GM19023 (cell line): ENCODE data around the gene COL13A1.

Source experiments
- ATAC-seq: cut with Tn5 transposase; IDR thresholded peaks from one replicate; pipeline ENCODE4 v1.9.1; 2021; ENCODE audit warnings: mild to moderate bottlenecking, moderate library complexity; ENCODE audit not compliant: unreplicated experiment

COL13A1 gene

DNA sequence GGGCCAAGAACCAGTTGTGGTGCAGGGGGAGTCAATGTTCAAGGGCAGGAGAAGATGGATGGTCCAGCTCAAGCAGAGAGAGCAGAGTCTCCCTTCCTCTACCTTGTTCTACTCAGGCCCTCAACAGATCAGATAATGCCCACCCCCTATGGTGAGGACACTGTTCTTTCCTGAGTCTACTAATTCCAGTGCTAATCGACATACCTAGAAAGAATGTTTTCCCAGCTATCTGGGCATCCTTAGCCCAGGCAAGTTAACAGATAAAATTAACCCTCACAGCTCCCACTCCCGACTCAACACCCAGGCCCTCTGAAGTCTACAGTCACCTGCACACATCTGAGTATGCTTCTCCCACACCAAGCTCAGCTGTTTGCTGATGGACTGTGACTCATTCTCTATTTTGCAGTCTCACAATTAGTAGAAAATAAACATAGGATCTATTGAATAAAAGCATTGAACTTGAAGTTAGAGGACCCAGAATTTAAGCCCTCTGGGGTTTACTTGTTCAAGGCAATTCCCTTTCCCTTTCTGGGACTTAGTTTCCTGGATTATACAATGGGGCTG is 17.1 kb downstream of the COL13A1 start:
- ATAC-seq = no peak

DNA sequence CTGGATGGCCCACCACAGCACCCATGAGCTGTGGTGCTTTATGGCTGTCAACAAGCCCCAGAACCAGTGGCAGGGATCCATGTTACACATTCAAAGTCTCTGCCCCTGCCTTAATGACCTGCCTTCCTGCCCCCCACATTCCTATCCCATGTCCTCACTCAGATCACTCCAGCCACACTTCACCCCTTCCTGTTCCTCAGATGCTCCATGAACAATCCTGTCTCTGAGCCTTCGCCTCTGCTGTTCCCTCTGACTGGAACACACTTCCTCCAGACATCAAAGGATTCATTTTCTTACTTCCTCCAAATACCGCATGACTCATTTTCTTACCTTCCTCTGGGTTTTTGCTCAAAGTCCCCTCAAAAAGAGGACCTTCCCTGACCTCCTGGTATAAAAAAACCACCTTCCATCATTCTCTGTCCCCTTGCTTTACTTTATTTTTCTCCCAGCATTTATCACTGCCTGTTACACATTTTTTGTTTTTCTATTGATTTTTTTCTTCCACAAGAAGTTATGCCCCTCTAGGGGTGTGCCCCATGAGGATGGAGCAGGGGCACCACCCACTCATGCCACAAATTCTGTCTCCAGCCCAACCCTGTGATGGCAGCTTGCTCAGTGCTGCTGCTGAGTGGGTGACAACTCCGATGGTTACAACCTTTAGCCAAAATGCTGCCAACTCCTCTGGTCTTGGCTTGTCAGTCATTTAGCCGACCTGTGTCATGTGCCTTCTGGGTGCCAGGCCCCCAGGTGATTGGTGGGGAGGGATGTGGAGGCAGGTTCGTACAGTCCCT is 18.2 kb downstream of the COL13A1 start:
- ATAC-seq = no peak

DNA sequence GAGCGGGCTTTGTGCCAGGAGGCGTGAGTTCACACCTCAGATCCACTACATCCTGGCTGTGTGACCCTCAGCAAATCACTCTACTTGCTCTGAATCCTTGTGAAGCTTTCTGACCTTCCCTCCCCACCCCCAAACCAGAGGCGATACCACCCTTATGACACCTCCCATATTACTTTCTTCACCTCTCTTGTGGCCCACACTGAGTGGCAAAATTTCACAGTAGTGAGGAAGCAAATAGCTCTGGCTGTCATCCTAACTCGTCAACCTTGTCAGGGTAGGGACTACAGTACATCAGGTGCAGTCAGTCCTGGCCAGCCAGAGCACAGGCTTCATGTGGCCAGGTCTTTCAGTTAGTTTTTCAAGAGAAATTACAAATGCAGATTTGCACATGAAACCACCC is 19.1 kb downstream of the COL13A1 start:
- no peak for ATAC-seq

DNA sequence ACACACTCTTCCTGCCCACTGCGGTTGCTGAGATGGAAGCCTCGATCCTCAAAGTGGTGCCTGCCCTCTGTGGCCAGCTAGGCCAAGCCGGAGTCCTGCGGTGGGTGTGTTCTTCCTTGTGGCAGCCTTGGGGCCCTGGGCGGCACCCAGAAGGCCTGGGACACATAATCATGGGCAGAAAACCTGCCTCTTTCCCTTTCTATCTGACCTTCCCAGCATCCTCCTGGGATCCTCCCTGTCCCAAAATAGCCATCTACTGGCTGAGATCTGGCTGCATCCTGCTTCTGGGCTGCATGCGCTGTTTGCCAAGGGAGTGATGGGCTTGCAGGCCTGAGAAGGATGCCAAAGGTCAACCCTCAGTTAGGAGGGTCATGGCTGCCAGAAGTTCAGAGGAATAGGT is 23.9 kb downstream of the COL13A1 start:
- no peak for ATAC-seq

DNA sequence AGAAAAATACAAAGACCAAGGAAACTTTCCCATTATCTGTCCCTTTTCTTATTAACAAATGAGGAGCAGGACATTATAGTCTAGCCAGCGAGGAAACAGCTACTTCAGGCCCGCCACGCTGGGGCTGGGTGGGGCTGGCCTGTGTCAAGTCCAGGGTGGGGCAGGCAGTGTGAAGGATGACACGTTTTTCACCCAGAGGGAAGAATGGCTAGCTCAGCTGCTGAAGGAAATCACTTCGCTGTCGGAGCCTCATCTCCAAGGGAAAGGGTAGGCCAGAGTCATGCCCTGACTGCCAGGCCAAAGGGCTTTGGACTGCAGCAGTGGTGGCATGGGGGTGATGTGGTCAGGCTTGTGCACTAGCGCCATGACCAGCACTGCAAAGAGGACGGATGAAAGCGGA is 24.4 kb downstream of the COL13A1 start:
- no peak for ATAC-seq

DNA sequence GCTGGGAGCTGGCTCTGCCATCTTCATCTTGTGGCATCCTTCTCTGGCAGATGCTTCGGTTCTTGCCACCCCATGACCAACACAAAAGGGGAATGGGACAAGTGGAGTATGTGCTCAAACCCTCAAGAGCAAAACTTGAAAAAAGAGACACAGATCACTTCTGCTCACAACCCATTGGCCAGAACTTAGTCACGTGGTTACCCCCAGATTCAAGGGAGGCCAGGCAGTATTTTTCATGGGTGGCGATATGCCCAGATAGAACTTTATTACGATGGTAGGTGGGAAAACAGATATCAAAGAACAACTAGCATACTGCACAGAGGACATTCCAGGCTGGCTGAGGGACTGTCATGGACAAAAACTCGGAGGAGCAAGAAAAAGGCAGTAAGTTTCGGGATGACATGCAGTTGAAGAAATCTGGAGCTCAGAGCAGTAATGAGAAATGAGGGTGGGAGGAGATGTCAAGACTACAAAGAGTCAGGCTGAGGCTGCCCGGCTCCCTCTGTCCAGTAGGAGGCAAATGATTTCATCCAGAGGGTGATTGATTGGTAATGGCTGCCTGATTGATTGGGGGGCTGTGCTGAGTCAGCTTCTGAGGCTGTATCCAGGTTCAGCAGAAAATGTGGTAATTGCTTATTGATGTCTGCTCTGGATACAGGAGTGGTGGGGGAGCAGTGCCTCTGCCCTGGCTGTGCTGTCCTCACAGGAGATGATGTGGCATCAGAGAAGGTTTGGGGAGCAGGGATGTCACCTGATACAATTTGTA is 25.3 kb downstream of the COL13A1 start:
- no peak for ATAC-seq

DNA sequence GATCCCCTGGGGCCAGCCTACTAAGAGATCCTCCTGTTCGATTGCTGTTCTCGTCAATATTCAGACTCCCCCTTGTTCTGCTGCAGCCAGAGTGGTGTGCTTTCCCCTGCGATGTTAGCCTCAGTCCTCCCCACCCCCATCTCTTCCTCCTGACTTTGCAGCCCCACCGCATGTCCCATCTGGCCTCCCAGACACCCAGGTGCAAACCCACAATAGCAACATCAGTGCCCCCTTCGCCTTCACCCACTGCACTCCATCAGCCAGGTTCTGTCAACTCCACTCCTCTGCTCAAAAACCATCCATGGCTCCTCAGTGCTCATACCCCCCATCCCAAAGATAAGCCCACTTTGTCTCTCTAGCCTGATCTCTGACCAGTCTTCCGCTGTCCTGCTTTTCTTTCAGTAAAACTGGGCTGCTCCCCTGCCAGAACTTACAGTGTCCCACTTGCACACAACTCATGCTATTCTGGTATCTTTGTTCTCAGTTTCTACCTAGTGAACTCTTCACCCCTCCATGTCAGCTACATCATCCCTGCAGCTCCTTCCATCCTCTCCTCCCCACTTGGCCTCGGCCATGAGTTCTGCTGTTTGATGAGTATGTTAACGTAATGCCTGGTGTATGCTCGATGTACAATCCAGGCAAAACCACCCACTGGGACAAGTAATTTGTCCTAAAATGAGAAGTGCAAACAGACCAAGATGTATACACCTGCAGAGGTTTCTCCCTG is 26.6 kb downstream of the COL13A1 start:
- no peak for ATAC-seq

DNA sequence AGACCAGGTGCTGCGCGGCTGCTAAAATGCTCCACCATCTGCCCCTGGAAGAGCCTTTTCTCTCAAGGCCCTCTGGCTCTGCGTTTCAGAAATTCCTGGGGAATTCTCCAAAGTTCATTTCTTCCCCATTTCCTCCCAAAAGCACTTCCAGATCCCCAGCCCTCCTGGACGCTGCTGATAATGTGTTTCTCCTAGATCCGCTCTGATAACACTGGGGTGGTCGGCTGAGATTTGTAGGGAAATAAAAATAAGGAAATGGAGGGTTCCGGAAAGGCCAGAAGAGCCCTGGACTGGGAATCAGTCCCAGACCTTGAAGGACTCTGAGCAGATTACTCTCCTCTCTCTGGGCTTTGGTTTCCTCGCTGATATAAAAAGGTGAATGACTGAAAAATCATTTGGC is 28.1 kb downstream of the COL13A1 start:
- ATAC-seq = no peak

DNA sequence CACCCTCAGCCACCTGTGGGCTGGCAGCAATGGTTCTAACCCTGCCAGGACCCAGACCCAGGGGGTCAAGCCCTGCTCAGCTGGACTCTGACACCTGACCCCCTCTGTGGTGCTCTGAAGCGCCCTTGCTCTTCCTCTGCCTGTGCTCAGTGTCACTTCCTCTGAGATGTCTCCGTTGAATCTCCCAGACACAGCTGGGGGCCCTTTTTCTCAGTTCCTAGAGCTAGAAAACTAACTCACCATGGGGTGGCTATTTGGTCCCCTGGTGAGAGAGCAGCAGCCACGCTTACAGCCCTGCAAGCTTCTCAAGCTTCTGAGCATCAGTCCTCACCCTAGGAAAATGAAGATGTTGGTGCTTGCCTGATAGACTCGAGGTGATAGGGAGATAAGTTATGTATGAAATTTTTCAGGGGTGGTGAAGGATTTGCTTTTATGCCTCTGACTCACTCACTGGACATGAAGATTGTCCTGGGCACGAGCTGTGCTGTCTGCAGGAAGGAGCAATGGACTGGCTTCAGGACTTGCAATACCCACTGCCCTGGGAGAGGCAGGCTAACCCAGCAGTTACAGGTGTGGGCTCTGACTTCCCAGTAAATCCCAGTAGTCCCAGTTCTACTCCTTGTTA is 29.6 kb downstream of the COL13A1 start:
- no peak for ATAC-seq

DNA sequence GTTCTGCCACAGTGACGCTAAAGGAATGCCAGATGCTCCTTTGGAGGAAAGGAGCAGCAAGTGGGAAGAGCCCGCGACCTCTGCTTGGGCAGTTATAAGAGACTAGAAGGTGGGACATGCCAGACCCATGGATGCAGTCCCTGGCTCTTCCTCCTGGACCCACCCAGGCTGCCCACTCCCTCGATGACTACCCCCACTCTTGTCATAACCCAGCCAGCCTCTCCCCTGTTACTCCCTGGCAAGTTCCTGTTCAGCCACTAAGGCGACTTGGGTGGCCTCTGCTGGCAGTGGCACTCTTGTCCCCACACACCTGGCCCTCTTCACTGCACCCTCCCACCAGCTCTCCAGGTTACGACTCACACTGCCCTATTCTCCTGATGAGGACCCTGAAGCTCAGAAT is 33.5 kb downstream of the COL13A1 start:
- ATAC-seq = no peak

DNA sequence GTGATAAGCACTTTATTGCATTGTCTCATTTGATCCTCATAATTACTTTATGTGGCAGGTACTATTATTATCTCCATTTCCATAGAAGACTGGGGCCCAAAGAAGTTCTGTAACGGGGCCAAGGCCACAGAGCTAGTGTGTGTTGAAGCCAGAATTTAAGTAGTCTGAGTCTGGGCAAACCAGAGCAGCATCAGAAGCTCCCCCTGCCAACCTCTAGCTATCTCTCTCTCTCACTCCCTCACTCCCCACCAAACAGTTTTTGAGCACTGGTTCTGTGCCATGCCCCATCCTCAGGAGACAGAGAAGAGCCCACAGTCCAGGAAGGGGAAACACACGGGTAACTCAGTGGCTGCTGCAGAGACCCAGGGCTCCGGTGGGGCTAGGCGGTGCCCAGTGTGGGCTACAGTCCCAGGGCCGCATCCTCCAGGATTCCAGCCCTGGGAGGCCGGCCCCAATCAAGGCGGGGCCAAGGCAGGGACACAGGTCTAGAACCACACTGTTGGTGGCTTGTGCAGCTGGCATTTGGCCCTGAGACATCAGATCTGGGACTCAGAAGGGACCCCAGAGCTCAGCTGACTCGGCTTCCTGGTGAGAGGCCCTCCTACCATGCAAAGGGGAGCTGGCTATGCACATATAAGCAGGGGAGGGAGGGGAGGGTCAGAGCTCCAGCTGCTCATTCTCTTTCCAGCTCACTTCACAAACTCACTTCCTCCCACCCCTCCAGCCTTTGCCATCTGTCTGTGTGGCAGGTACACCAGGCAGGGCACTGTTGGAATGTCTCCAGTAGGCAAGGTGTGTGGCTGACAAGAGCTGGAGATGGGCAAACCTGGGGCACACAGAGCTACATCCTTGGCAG is 34.4 kb downstream of the COL13A1 start:
- no peak for ATAC-seq

DNA sequence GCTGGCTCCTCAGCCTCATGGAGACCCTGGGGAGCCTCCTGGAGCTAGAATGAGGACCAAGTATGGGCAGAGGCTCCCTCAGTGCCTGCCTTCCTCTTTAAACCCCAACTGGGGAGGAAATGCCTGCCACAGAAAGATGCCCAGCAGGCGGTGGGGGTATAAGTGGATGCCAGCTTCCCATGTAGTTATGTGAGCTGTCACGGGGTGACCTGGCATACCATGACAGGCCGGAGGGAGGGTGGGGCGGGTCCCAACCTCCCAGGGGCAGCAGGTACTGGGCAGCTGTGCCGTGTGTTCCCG is 35.0 kb downstream of the COL13A1 start:
- ATAC-seq = no peak

DNA sequence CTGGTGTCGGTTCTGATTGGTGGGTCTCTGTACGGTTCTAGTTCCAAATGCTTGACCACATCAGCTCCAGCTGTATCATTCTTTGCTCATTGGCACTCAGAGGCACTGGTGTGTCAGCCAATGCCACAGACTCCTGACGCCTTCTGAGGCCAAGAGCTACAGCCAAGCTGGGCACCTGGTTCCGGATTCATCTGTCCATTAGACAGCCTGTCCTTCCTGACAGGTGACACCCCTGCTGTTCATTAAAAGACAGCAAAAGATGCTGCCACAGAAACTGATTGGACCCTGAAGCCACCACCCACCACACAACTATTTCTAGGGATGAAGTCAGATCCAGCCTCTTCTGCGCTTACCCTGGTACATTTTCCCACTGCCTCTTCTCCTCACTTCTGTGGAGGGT is 35.6 kb downstream of the COL13A1 start:
- no peak for ATAC-seq

DNA sequence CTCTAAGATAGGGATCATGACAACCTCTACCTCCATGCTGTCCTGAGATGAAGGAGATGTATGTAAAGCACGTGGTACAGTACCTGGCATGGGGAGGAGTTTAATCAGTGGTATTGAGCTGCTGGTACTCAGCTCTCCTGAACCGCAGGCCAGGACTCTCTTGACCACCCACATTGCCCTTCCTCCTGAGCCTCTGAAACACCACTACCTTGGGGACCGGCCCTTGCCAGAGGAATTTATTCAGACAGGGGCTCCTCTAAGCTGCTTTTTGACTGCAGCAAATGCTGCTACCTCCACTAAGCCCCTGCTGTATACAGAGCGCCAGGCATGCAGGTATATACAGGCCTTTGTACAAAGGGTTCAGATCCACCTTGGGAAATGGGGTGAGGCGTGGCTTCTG is 36.7 kb downstream of the COL13A1 start:
- ATAC-seq = no peak

DNA sequence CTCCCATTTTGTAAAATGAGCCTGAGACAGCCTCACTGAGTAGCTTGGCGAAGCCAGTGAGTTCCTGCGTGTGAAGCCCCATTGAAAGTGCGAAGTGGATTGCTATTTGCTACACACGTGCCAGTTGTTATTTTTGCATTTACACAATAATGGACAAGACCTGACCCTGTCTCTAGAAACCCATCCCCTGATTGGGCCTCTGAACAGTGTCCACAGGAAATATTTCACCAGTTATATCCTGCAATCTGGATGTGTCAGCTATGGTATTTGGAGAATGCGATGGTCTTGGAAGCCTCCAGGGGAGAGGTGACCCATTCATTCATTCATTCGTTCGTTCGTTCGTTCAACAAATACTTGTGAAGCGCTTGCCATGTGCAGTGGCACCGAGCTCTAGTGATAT is 37.1 kb downstream of the COL13A1 start:
- no peak for ATAC-seq

DNA sequence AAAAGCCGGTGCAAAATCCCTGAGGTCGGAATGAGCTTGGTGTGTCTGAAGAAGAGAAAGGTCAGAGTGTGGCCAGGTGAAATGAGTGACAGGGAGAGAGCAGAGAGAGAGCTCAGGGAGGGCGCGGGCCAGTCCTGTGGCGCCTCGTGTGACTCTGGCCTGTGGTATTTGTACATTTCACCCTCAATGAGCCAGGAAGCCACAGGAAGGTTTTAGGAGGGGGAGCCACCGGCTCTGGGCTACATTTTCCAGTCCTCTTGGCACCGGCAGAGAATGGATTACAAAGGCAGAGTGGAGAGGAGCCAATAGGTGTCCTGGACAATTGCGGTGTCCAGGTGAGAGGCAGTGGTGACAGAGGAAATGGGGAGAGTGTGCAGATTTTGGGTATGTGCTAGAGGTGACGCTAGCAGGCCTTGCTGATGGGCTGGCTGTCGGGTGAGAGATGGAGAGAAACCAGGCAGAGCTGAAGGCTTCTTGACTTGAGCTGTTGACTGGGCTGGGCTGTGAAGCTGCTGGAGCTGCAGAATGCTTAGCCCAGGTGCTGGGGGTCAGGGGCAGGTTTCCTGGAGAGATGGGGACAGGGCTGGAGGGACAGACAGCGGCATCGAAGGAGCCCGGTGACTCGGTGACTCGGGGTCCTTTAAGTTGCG is 38.1 kb downstream of the COL13A1 start:
- ATAC-seq = no peak

DNA sequence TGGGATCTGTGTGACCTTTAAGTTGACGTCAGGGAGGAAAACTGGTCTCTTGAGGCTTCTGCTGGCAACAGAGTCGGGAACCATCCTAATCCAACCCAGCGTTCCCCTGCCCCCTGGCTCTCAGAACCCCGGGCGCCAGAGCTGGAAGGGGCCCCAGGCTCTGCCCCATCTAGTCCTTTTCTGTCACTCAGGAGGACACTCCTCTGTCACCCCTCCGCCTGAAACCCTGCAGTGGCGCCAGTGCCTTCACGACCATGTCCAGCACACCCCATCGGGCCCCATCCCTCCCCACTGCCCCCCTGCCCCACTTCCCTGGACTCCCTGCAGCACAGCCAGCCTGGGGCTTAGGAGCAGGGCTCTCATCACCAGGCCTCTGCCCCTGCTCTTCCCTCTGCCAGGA is 39.1 kb downstream of the COL13A1 start:
- ATAC-seq = no peak

DNA sequence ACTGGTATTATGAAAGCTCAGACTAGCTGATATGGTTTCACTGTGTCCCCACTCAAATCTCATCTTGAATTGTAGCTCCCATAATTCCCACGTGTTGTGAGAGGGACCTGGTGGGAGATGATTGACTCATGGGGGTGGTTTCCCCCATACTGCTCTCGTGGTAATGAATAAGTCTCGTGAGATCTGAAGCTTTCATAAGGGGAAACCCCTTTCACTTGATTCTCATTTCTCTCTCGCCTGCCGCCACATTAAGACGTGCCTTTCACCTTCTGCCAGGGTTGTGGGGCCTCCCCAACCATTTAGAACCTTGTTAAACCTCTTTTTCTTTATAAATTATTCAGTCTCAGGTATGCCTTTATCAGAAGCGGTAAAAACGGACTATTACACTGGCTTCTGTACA is 40.3 kb downstream of the COL13A1 start:
- no peak for ATAC-seq

DNA sequence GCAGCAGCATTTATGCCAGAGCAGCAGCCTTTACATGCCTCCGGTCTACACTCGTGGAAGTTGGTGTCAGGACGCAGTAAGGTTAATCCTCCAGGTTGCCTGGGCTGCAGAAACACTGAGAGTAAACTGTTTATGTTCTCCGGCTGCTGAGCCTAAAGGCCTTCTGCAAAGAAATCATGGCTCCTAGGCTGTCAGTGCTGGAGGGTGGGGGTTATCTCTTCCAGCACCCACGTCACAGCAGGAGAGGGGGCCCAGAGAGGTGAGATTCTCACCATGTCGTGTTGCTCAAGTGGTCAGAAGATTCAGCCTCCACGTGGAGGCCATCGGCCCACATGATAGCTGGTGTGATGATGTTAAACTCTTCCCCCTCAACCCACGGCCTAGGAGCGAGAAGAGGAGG is 41.2 kb downstream of the COL13A1 start:
- ATAC-seq = no peak

DNA sequence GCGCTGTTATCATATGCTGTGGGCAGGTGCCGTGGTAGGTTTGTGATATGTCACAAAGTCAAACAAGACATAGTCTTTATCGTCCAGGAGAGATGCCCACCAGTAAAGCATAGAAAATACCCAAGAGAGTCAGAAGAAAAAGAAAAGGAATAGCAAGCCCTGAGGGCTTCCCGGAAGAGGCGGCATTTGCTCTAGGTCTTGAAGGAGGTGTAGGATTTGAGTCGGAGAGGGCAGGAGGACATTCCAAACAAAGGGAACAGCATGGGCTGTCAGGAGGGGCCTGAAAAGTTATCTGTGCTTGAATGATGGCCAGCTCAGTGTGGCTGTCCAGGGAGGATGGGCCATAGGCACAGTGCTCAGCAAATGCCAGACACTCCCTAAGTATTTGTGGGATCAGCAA is 42.2 kb downstream of the COL13A1 start:
- no peak for ATAC-seq
